OCI-LY7 (cell line): ENCODE data around the gene TRIM10. TPM values are rescaled to one million over a fixed set of nuclear protein-coding genes. Genes with fewer than 3 reads are reported as not detected.

Experiments
- BruUV-seq: library from RNA; stranded (reverse); fragments of 400-500 nt; replicated peaks from 2 replicates; lab custom pipeline; 2021; lab: Mats Ljungman, UMichigan
- CTCF ChIA-PET: fragments of 300-600 bp; sonication (Branson Sonifier 250); formaldehyde crosslinking; loops from one replicate; lab custom pipeline; 2022; ENCODE audit warnings: antibody characterized with exemption; ENCODE audit not compliant: unreplicated experiment; lab: Charles Lee
- POLR2A ChIA-PET: fragments of 300-600 bp; sonication (Branson Sonifier 250); formaldehyde crosslinking; loops from one replicate; lab custom pipeline; 2022; ENCODE audit warnings: antibody characterized with exemption; lab: Charles Lee
- DNase-seq: peaks from one replicate; pipeline ENCODE4 v3.0.0-alpha.2; 2015; ENCODE audit warnings: low spot score
- H2AFZ ChIP-seq: fragments of 200-600 bp; sonication (generic), shearing (Covaris generic); 2 replicates; pipeline ENCODE4 v1.6.1; 2014; ENCODE audit warnings: mild to moderate bottlenecking, antibody characterized with exemption, low read length, moderate library complexity
- H3K27ac ChIP-seq: fragments of 200-600 bp; sonication (generic); 2 replicates; pipeline ENCODE4 v1.5.1; 2014; ENCODE audit warnings: mixed run types, low read depth, mild to moderate bottlenecking, moderate library complexity, low read length, inconsistent platforms; ENCODE audit not compliant: poor library complexity, severe bottlenecking
- H3K36me3 ChIP-seq: fragments of 200-600 bp; sonication (generic); 2 replicates; pipeline ENCODE4 v1.6.1; 2014; ENCODE audit warnings: mild to moderate bottlenecking, antibody characterized with exemption, low read length, moderate library complexity, mixed read lengths; ENCODE audit not compliant: insufficient read depth
- H3K4me1 ChIP-seq: fragments of 200-600 bp; sonication (generic); 2 replicates; pipeline ENCODE4 v1.5.1; 2014; ENCODE audit warnings: mild to moderate bottlenecking, low read length; ENCODE audit not compliant: insufficient read depth, poor library complexity, severe bottlenecking
- H3K4me2 ChIP-seq: fragments of 200-600 bp; sonication (generic); 2 replicates; pipeline ENCODE4 v1.6.1; 2014; ENCODE audit warnings: mild to moderate bottlenecking, low read length
- H3K4me3 ChIP-seq: fragments of 200-600 bp; sonication (generic); 2 replicates; pipeline ENCODE4 v1.5.1; 2014; ENCODE audit warnings: mild to moderate bottlenecking, low read depth, low read length; ENCODE audit not compliant: poor library complexity, severe bottlenecking
- H3K79me2 ChIP-seq: fragments of 200-600 bp; sonication (generic); 2 replicates; pipeline ENCODE4 v1.6.1; 2016; ENCODE audit warnings: low read depth, mild to moderate bottlenecking, low read length, moderate library complexity, mixed read lengths; ENCODE audit not compliant: insufficient read depth
- H3K9me2 ChIP-seq: fragments of 200-600 bp; sonication (generic); 2 replicates; pipeline ENCODE4 v1.6.1; 2016; ENCODE audit warnings: mild to moderate bottlenecking, low read length, mixed read lengths; ENCODE audit not compliant: insufficient read depth
- H3K9me3 ChIP-seq: fragments of 200-600 bp; sonication (generic); 2 replicates; pipeline ENCODE4 v1.6.1; 2014; ENCODE audit warnings: mild to moderate bottlenecking, mixed run types, low read length, mixed read lengths
- H4K20me1 ChIP-seq: fragments of 200-600 bp; sonication (generic); 2 replicates; pipeline ENCODE4 v1.6.1; 2014; ENCODE audit warnings: mild to moderate bottlenecking, antibody characterized with exemption, low read length, moderate library complexity, mixed read lengths; ENCODE audit not compliant: insufficient read depth
- EZH2phosphoT487 ChIP-seq: fragments of 200-600 bp; sonication (generic); IDR thresholded peaks from 2 replicates; pipeline ENCODE4 v1.6.1; 2018; ENCODE audit warnings: low read depth, borderline replicate concordance, mild to moderate bottlenecking, mixed run types, antibody characterized with exemption, low read length, moderate library complexity, mixed read lengths
- intact Hi-C: fragments of 100-400 bp; cut with micrococcal nuclease; formaldehyde crosslinking; loops from one replicate; pipeline ENCODE4 v1.10.0; 2022; ENCODE audit not compliant: unreplicated experiment
- total RNA-seq, 2 experiments: library from RNA; depleted of rRNA in 1 of 2; stranded (reverse); fragments of >200 nt in 1 of 2; shearing (Covaris generic) in 1 of 2; gene quantifications; 2 replicates each; pipeline ENCODE4 v1.2.3, GENCODE V29; 2014 to 2022
- TF ChIP-seq, protein P1 (sequence below): fragments of 200-600 bp; sonication (generic); conservative IDR thresholded peaks from 2 replicates; pipeline ENCODE4 v1.5.1; 2014; ENCODE audit warnings: mild to moderate bottlenecking, antibody characterized with exemption, low read length, moderate library complexity, mixed read lengths

The TRIM10 gene
- total RNA-seq, 2 experiments from 2014 or later, result not detected

DNA sequence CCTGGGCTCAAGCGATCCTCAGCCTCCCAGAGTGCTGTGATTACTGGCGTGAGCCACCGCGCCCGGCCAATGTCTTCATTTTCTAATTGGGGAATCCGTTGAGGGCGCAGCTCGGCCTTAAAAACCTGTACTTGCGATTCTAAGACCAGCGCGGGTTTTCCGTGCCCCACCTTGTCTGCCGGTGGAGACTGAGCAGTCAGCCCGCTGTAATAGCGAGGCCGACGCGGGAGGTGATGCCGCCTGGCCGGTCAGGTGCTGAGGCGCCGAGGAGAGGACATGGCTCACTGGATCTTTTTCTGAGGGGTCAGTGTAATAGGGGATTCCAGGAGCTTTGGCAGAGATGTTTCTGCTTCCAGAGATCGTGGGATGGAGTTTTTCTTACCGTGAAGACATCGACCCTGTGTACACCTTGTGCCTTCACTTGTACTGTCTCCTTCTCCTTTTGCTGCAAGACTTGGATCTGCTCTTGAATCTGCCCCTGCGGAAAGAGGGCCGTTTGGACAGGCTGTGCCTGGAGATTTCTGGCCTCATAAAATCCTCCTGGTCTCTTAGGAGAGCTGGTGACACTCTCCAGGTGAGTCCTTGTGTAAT is 49.6 kb downstream of the TRIM10 start:
- Histone ChIP-seq H3K4me1 (no peaks in the 10 kb centered on the region), H2AFZ (no peak overlapping the region), H3K4me2 (no peak overlapping the region), H3K79me2 (no peaks in the 10 kb centered on the region), H3K27ac (no peak overlapping the region), H3K9me2 (no peaks in the 10 kb centered on the region), H3K9me3 (no peaks in the 10 kb centered on the region), H3K36me3 (no peaks in the 10 kb centered on the region), H4K20me1 (no peaks in the 10 kb centered on the region), H3K4me3 (no peak overlapping the region)
- no TSS peak for BruUV-seq
- ChIA-PET CTCF (interaction anchor here (0.8 kb wide), 1 partner anchor 19 kb away, joined by 3 read pairs; no protein-coding TSS in a partner anchor), POLR2A (no interaction called here)
- DNase-seq, result no peak
- intact Hi-C loops, result no loop called here
- TF ChIP-seq, protein P1, sequence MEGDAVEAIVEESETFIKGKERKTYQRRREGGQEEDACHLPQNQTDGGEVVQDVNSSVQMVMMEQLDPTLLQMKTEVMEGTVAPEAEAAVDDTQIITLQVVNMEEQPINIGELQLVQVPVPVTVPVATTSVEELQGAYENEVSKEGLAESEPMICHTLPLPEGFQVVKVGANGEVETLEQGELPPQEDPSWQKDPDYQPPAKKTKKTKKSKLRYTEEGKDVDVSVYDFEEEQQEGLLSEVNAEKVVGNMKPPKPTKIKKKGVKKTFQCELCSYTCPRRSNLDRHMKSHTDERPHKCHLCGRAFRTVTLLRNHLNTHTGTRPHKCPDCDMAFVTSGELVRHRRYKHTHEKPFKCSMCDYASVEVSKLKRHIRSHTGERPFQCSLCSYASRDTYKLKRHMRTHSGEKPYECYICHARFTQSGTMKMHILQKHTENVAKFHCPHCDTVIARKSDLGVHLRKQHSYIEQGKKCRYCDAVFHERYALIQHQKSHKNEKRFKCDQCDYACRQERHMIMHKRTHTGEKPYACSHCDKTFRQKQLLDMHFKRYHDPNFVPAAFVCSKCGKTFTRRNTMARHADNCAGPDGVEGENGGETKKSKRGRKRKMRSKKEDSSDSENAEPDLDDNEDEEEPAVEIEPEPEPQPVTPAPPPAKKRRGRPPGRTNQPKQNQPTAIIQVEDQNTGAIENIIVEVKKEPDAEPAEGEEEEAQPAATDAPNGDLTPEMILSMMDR, result no peak
- TF ChIP-seq EZH2phosphoT487, result no peak

DNA sequence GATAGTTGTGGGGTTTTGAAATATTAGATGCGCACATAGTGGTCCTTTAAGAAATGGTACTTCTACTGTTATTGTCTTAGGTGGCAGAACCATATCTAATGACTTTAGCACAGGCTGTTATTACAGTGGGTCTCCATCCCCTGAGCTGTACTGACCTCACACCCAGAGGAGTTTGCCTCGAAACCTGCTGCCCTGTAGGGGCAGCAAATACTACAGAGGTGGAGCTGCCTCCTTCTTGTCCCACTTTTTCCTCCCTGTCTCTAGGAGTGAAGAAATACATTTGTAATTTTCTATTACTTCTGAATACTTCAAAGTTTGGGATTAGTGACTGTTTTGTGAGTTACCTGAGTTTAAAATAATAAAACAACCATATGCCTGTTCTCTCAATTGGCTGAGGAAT is 56.4 kb downstream of the TRIM10 start:
- H4K20me1 ChIP-seq, result no peaks in the 10 kb centered on the region
- CTCF ChIA-PET, result no interaction called here
- H3K4me2 ChIP-seq, result no peak overlapping the region
- no peak overlapping the region for H3K27ac ChIP-seq
- no TSS peak for BruUV-seq
- no peak for TF ChIP-seq EZH2phosphoT487
- TF ChIP-seq, protein P1, result no peak; the same call in 1 of the 2 replicates
- no peak for DNase-seq
- H3K79me2 ChIP-seq, result no peaks in the 10 kb centered on the region
- H3K9me3 ChIP-seq, result no peaks in the 10 kb centered on the region
- H3K36me3 ChIP-seq, result no peaks in the 10 kb centered on the region
- POLR2A ChIA-PET, result interaction anchor here (0.7 to 1.3 kb wide), 2 partner anchors 47 to 670 kb away, joined by 3 read pairs; no protein-coding TSS in a partner anchor
- H2AFZ ChIP-seq, result no peak overlapping the region
- no peaks in the 10 kb centered on the region for H3K9me2 ChIP-seq
- intact Hi-C loops, result no loop called here
- H3K4me1 ChIP-seq, result peaks cover 16% of the 10 kb centered on the region
- H3K4me3 ChIP-seq, result no peak overlapping the region

DNA sequence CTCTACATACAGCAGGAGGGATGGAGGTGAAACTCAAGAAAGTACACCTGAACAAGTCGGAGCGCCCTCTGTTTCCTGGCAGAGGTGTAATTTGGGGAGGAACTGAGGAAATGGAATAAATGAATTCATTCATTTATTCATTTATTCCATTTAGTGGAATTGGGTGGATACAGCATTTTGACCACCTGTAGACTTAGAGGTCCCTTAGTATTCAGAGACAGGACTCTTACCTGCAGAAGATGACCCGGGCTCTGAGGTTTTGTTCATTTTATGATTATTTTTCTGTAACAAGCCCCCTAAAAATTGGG is 57.2 kb downstream of the TRIM10 start:
- CTCF ChIA-PET, result interaction anchor here (0.9 to 1.3 kb wide), 2 partner anchors 29 to 127 kb away, joined by 3 to 4 read pairs; no protein-coding TSS in a partner anchor
- Histone ChIP-seq H3K4me1 (peaks cover 16% of the 10 kb centered on the region), H3K27ac (no peak overlapping the region), H2AFZ (no peak overlapping the region), H3K36me3 (no peaks in the 10 kb centered on the region), H3K9me2 (no peaks in the 10 kb centered on the region), H3K9me3 (no peaks in the 10 kb centered on the region), H3K4me3 (no peak overlapping the region), H4K20me1 (no peaks in the 10 kb centered on the region), H3K79me2 (no peaks in the 10 kb centered on the region), H3K4me2 (no peak overlapping the region)
- no peak for DNase-seq
- TF ChIP-seq, protein P1, result no peak
- TF ChIP-seq EZH2phosphoT487, result no peak
- BruUV-seq, result no TSS peak
- POLR2A ChIA-PET, result interaction anchor here (0.9 to 1.3 kb wide), 2 partner anchors 28 to 48 kb away, joined by 3 read pairs; no protein-coding TSS in a partner anchor
- intact Hi-C loops, result loop anchor here (1.0 to 2.0 kb wide), 3 partner anchors 27 to 293 kb away; no protein-coding TSS in a partner anchor
